Fibroblast of lung (primary cell): ENCODE measurements around the gene ARMC2.

Experiments used
- EZH2 ChIP-seq: IDR thresholded peaks from 2 replicates; pipeline ENCODE4 v1.5.1; 2012; ENCODE audit warnings: low read length, control low read depth, mild to moderate bottlenecking; ENCODE audit errors: missing control alignments
- TF ChIP-seq, protein P1 (sequence below), 2 donors: IDR thresholded peaks in 1 of 2; conservative IDR thresholded peaks in 1 of 2; 1 replicate in 1 of 2; 2 replicates in 1 of 2; pipeline ENCODE4 v1.5.1; 2011 to 2012; ENCODE audit warnings: low read length in 2 of 2, control low read depth in 1 of 2, inconsistent platforms in 1 of 2, low read depth in 1 of 2, mild to moderate bottlenecking in 1 of 2

DNA sequence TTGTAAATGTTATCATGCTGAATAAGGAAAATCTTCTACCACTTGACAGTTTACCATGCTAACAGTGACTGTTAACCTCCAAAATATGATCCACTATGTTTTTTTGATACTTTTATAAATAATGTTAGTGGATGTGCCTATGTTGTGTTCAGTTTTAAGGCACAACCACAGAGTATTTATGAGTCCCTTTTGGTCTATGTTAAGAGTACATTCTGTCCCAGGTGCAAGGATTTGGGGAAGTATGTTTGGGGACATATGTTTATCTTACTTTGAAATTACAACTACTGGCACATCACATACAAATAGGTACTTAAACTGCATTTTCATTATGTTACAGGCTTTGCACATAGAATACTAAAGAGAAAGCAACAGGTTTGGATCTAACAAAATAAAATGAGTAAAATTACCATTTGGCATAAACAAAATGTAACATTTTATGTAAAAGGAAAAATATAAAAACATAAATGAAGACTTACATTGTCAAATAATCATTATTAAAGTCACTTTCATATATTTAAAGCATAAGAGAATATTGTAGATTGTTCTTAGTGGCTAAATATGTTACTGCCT, 175.2 kb downstream of the ARMC2 start:
- TF ChIP-seq, protein P1, sequence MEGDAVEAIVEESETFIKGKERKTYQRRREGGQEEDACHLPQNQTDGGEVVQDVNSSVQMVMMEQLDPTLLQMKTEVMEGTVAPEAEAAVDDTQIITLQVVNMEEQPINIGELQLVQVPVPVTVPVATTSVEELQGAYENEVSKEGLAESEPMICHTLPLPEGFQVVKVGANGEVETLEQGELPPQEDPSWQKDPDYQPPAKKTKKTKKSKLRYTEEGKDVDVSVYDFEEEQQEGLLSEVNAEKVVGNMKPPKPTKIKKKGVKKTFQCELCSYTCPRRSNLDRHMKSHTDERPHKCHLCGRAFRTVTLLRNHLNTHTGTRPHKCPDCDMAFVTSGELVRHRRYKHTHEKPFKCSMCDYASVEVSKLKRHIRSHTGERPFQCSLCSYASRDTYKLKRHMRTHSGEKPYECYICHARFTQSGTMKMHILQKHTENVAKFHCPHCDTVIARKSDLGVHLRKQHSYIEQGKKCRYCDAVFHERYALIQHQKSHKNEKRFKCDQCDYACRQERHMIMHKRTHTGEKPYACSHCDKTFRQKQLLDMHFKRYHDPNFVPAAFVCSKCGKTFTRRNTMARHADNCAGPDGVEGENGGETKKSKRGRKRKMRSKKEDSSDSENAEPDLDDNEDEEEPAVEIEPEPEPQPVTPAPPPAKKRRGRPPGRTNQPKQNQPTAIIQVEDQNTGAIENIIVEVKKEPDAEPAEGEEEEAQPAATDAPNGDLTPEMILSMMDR (conservative IDR thresholded peaks at IDR 0.05 in 1 of 2, IDR thresholded peaks at IDR 0.05 in 1 of 2; ENCODE audit: low read depth in 1 of 2, low read length in 2 of 2): no peak
- TF ChIP-seq EZH2: no peak
